ENCODE results near the gene ULK4.

ULK4 gene

GRCh38 chr3:41417574-41417973, 544.3 kb downstream of the ULK4 start:
- Histone ChIP-seq H3F3A (ENCODE audit: control insufficient read depth, insufficient read depth) (no peaks in the 10 kb centered on the region), H3K4me2 (ENCODE audit: low read length) (no peak overlapping the region), H3K79me2 (ENCODE audit: control insufficient read depth, low read length) (no peaks in the 10 kb centered on the region), H3K9me2 (replicated peaks; ENCODE audit: control insufficient read depth, low read length) (no peaks in the 10 kb centered on the region), H4K20me1 (ENCODE audit: control insufficient read depth, insufficient read depth, low read depth, low read length) (no peaks in the 10 kb centered on the region), H3K4me1 (ENCODE audit: control insufficient read depth, low read length) (no peaks in the 10 kb centered on the region), H3K27me3 (ENCODE audit: control insufficient read depth, low read length) (no peaks in the 10 kb centered on the region), H3K4me3 (ENCODE audit: low read length) (no peak overlapping the region), H3K9me3 (ENCODE audit: control insufficient read depth, insufficient read depth, low read length) (no peaks in the 10 kb centered on the region), H3K27ac (ENCODE audit: low read depth, low read length) (no peak overlapping the region), H3K36me3 (ENCODE audit: control insufficient read depth, low read length) (no peaks in the 10 kb centered on the region)
- TF ChIP-seq CTCF (IDR thresholded peaks at IDR 0.05; ENCODE audit: low read depth, low read length, poor library complexity, severe bottlenecking) = no peak
- no peak for TF ChIP-seq EZH2phosphoT487 (IDR thresholded peaks at IDR 0.05; ENCODE audit: borderline replicate concordance, low read length)

DNA sequence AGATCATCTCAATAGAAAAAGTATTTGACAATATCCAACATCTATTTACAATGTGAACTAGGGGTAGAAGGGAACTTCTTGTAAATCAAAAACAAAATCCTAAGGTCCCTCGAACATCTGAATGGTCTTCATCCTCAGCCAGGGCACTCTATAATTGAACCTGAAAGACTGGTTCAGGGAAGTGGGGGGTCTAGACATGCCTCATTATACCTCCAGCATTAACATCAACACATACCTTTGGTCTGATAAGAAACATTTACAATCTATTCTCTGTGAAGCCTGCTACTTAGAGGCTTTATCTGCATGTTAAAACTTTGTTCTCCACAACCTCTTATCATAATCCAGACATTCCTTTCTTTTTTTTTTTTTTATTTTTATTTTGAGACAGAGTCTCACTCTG, 550.8 kb downstream of the ULK4 start:
- Histone ChIP-seq H4K20me1 (ENCODE audit: control insufficient read depth, insufficient read depth, low read depth, low read length) (no peaks in the 10 kb centered on the region), H3K9me3 (ENCODE audit: control insufficient read depth, insufficient read depth, low read length) (no peaks in the 10 kb centered on the region; the same call in 1 of the 2 replicates), H3K27me3 (ENCODE audit: control insufficient read depth, low read length) (no peaks in the 10 kb centered on the region), H3K9me2 (replicated peaks; ENCODE audit: control insufficient read depth, low read length) (no peaks in the 10 kb centered on the region), H3K4me1 (ENCODE audit: control insufficient read depth, low read length) (no peaks in the 10 kb centered on the region), H3K36me3 (ENCODE audit: control insufficient read depth, low read length) (no peaks in the 10 kb centered on the region), H3F3A (ENCODE audit: control insufficient read depth, insufficient read depth) (no peaks in the 10 kb centered on the region), H3K4me3 (ENCODE audit: low read length) (no peak overlapping the region), H3K79me2 (ENCODE audit: control insufficient read depth, low read length) (no peaks in the 10 kb centered on the region), H3K4me2 (ENCODE audit: low read length) (no peak overlapping the region), H3K27ac (ENCODE audit: low read depth, low read length) (no peak overlapping the region)
- TF ChIP-seq EZH2phosphoT487 (IDR thresholded peaks at IDR 0.05; ENCODE audit: borderline replicate concordance, low read length) (no peak), CTCF (IDR thresholded peaks at IDR 0.05; ENCODE audit: low read depth, low read length, poor library complexity, severe bottlenecking) (no peak)

DNA sequence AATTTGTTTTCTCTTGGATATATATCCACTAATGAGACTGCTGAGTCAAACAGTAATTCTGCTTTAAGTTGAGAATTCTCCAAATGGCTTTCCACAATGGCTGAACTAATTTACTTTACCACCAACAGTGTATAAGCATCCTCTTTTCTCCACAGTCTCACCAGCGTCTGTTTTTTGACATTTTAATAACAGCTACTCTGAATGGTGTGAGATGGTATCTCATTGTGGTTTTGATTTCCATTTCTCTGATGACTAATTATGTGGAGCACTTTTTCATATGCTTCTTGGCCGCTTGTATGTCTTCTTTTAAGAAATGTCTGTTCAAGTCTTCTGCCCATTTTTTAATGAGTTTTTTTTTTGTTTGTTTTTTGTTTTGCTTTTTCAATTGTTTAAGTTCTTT, 556.4 kb downstream of the ULK4 start:
- Histone ChIP-seq H3K9me2 (replicated peaks; ENCODE audit: control insufficient read depth, low read length) (no peaks in the 10 kb centered on the region), H3K4me1 (ENCODE audit: control insufficient read depth, low read length) (no peaks in the 10 kb centered on the region), H3K4me3 (ENCODE audit: low read length) (no peak overlapping the region), H3K27ac (ENCODE audit: low read depth, low read length) (no peak overlapping the region), H3K79me2 (ENCODE audit: control insufficient read depth, low read length) (no peaks in the 10 kb centered on the region), H3K36me3 (ENCODE audit: control insufficient read depth, low read length) (no peaks in the 10 kb centered on the region), H3K9me3 (ENCODE audit: control insufficient read depth, insufficient read depth, low read length) (no peaks in the 10 kb centered on the region; the same call in 1 of the 2 replicates), H4K20me1 (ENCODE audit: control insufficient read depth, insufficient read depth, low read depth, low read length) (no peaks in the 10 kb centered on the region), H3K27me3 (ENCODE audit: control insufficient read depth, low read length) (no peaks in the 10 kb centered on the region), H3K4me2 (ENCODE audit: low read length) (no peak overlapping the region), H3F3A (ENCODE audit: control insufficient read depth, insufficient read depth) (no peaks in the 10 kb centered on the region)
- no peak for TF ChIP-seq CTCF (IDR thresholded peaks at IDR 0.05; ENCODE audit: low read depth, low read length, poor library complexity, severe bottlenecking)
- TF ChIP-seq EZH2phosphoT487 (IDR thresholded peaks at IDR 0.05; ENCODE audit: borderline replicate concordance, low read length) = no peak

GRCh38 chr3:41404582-41404981, 557.3 kb downstream of the ULK4 start:
- Histone ChIP-seq H3K27me3 (ENCODE audit: control insufficient read depth, low read length) (no peaks in the 10 kb centered on the region), H3K4me3 (ENCODE audit: low read length) (no peak overlapping the region), H3K9me2 (replicated peaks; ENCODE audit: control insufficient read depth, low read length) (no peaks in the 10 kb centered on the region), H3K27ac (ENCODE audit: low read depth, low read length) (no peak overlapping the region), H3K4me2 (ENCODE audit: low read length) (no peak overlapping the region), H3K79me2 (ENCODE audit: control insufficient read depth, low read length) (no peaks in the 10 kb centered on the region), H4K20me1 (ENCODE audit: control insufficient read depth, insufficient read depth, low read depth, low read length) (no peaks in the 10 kb centered on the region), H3F3A (ENCODE audit: control insufficient read depth, insufficient read depth) (no peaks in the 10 kb centered on the region), H3K4me1 (ENCODE audit: control insufficient read depth, low read length) (no peaks in the 10 kb centered on the region), H3K36me3 (ENCODE audit: control insufficient read depth, low read length) (no peaks in the 10 kb centered on the region), H3K9me3 (ENCODE audit: control insufficient read depth, insufficient read depth, low read length) (no peaks in the 10 kb centered on the region; the same call in 1 of the 2 replicates)
- TF ChIP-seq EZH2phosphoT487 (IDR thresholded peaks at IDR 0.05; ENCODE audit: borderline replicate concordance, low read length) = no peak
- no peak for TF ChIP-seq CTCF (IDR thresholded peaks at IDR 0.05; ENCODE audit: low read depth, low read length, poor library complexity, severe bottlenecking)

Data from DOHH2 (cell line).